GM23338 (cell line): ENCODE measurements around the gene EMP2. TPM values are rescaled to one million over a fixed set of nuclear protein-coding genes. Genes with fewer than 3 reads are reported as not detected.

Source experiments
- ATAC-seq: fragments of 200-7000 bp; cut with Tn5 transposase; 3 replicates; pipeline ENCODE4 v1.9.1; 2020
- DNase-seq: peaks from one replicate; pipeline ENCODE4 v3.0.0-alpha.2; 2015; ENCODE audit warnings: low spot score
- H2AFZ ChIP-seq: fragments of 200-600 bp; sonication (generic); 2 replicates; pipeline ENCODE4 v1.8.0; 2016; ENCODE audit warnings: antibody characterized with exemption, mild to moderate bottlenecking, moderate library complexity
- H3F3A ChIP-seq: fragments of 200-600 bp; sonication (generic); replicated peaks from 2 replicates; pipeline ENCODE4 v1.8.0; 2017; ENCODE audit warnings: antibody characterized with exemption, mixed run types, low read depth
- H3K27ac ChIP-seq: fragments of 200-600 bp; sonication (generic); 2 replicates; pipeline ENCODE4 v1.6.1; 2016; ENCODE audit warnings: low read depth
- H3K27me3 ChIP-seq: fragments of 200-600 bp; sonication (generic); 2 replicates; pipeline ENCODE4 v1.8.0; 2016; ENCODE audit warnings: mild to moderate bottlenecking, mixed run types, moderate library complexity; ENCODE audit not compliant: insufficient read depth
- H3K36me3 ChIP-seq: fragments of 200-600 bp; sonication (generic); 2 replicates; pipeline ENCODE4 v1.8.0; 2016; ENCODE audit warnings: mild to moderate bottlenecking; ENCODE audit not compliant: insufficient read depth
- H3K4me1 ChIP-seq: fragments of 200-600 bp; sonication (generic); 2 replicates; pipeline ENCODE4 v1.8.0; 2016; ENCODE audit warnings: mild to moderate bottlenecking, moderate library complexity; ENCODE audit not compliant: insufficient read depth
- H3K4me2 ChIP-seq: fragments of 200-600 bp; sonication (generic); 2 replicates; pipeline ENCODE4 v1.7.1; 2017; ENCODE audit warnings: mixed run types
- H3K4me3 ChIP-seq: fragments of 200-600 bp; sonication (generic); 2 replicates; pipeline ENCODE4 v1.6.1; 2016; ENCODE audit warnings: mixed run types
- H3K79me2 ChIP-seq: fragments of 200-600 bp; sonication (generic); replicated peaks from 2 replicates; pipeline ENCODE4 v1.8.0; 2017; ENCODE audit warnings: mild to moderate bottlenecking; ENCODE audit not compliant: insufficient read depth
- H3K9me2 ChIP-seq: fragments of 200-600 bp; sonication (generic); 2 replicates; pipeline ENCODE4 v1.8.0; 2017; ENCODE audit not compliant: insufficient read depth
- H4K20me1 ChIP-seq: fragments of 200-600 bp; sonication (generic); replicated peaks from 2 replicates; pipeline ENCODE4 v1.8.0; 2017; ENCODE audit warnings: mild to moderate bottlenecking; ENCODE audit not compliant: insufficient read depth
- H3K27ac Mint-ChIP-seq: 2 replicates; pipeline ENCODE4 v1.8.0; 2020; ENCODE audit warnings: inconsistent platforms, mild to moderate bottlenecking, moderate library complexity, mixed read lengths
- H3K27me3 Mint-ChIP-seq: 3 replicates; pipeline ENCODE4 v1.8.0; 2022; ENCODE audit warnings: low read depth, mild to moderate bottlenecking, moderate library complexity, mixed read lengths, inconsistent platforms; ENCODE audit not compliant: insufficient read depth, poor library complexity
- H3K36me3 Mint-ChIP-seq: 3 replicates; pipeline ENCODE4 v1.8.0; 2021; ENCODE audit warnings: low read depth, mild to moderate bottlenecking, inconsistent platforms, moderate library complexity, mixed read lengths
- H3K4me1 Mint-ChIP-seq: 3 replicates; pipeline ENCODE4 v1.8.0; 2020; ENCODE audit warnings: mild to moderate bottlenecking, inconsistent platforms, mixed read lengths
- H3K4me3 Mint-ChIP-seq: 3 replicates; pipeline ENCODE4 v1.8.0; 2021; ENCODE audit warnings: moderate library complexity, mild to moderate bottlenecking, inconsistent platforms, mixed read lengths
- H3K9me3 Mint-ChIP-seq: 3 replicates; pipeline ENCODE4 v1.8.0; 2020; ENCODE audit warnings: moderate library complexity, mild to moderate bottlenecking, inconsistent platforms, mixed read lengths
- CREB1 ChIP-seq: fragments of 250-450 bp; sonication (Bioruptor Pico); IDR thresholded peaks from 2 replicates; pipeline ENCODE4 v1.5.0; 2020; ENCODE audit warnings: low read depth, mild to moderate bottlenecking, moderate library complexity
- CTCF ChIP-seq, 2 experiments: fragments of 200-600 bp in 1 of 2; sonication (generic) in 1 of 2; conservative IDR thresholded peaks; 2 replicates each; pipeline versions ENCODE4 v1.5.1 to v1.6.1; 2016 to 2017; ENCODE audit warnings: antibody characterized with exemption in 2 of 2, low read depth in 2 of 2, mild to moderate bottlenecking in 2 of 2, moderate library complexity in 1 of 2
- EZH2 ChIP-seq: fragments of 200-600 bp; sonication (generic); IDR thresholded peaks from one replicate; pipeline ENCODE4 v1.8.0; 2017; ENCODE audit warnings: antibody characterized with exemption, mild to moderate bottlenecking, low read depth; ENCODE audit not compliant: unreplicated experiment
- EZH2phosphoT487 ChIP-seq: fragments of 200-600 bp; sonication (generic); IDR thresholded peaks from one replicate; pipeline ENCODE4 v1.8.1; 2018; ENCODE audit warnings: antibody characterized with exemption; ENCODE audit not compliant: unreplicated experiment
- JUNB ChIP-seq: IDR thresholded peaks from one replicate; pipeline ENCODE4 v1.6.1; 2016; ENCODE audit warnings: antibody characterized with exemption; ENCODE audit not compliant: unreplicated experiment
- NANOG ChIP-seq: IDR thresholded peaks from 2 replicates; pipeline ENCODE4 v1.6.1; 2016; ENCODE audit warnings: antibody characterized with exemption, borderline replicate concordance
- POLR2AphosphoS5 ChIP-seq: IDR thresholded peaks from 2 replicates; pipeline ENCODE4 v1.6.1; 2016; ENCODE audit warnings: antibody characterized with exemption, low read depth
- REST ChIP-seq: IDR thresholded peaks from one replicate; pipeline ENCODE4 v1.6.1; 2018; ENCODE audit warnings: antibody characterized with exemption; ENCODE audit not compliant: unreplicated experiment
- STAT1 ChIP-seq: IDR thresholded peaks from one replicate; pipeline ENCODE4 v1.6.1; 2016; ENCODE audit warnings: antibody characterized with exemption; ENCODE audit not compliant: unreplicated experiment
- ZNF114 ChIP-seq: fragments of 250-450 bp; sonication (Bioruptor Pico); IDR thresholded peaks from 2 replicates; pipeline ENCODE4 v1.5.0; 2020; ENCODE audit warnings: mild to moderate bottlenecking, moderate library complexity
- ZNF331 ChIP-seq: fragments of 250-450 bp; sonication (Bioruptor Pico); IDR thresholded peaks from 2 replicates; pipeline ENCODE4 v1.5.0; 2020; ENCODE audit warnings: low read depth, mild to moderate bottlenecking, moderate library complexity
- ZNF462 ChIP-seq: fragments of 250-450 bp; sonication (Bioruptor Pico); IDR thresholded peaks from 2 replicates; pipeline ENCODE4 v1.5.0; 2020; ENCODE audit warnings: mild to moderate bottlenecking, moderate library complexity
- polyA plus RNA-seq: library from polyadenylated mRNA; unstranded; fragments of >200 nt; fragmentation: Nextera tagmentation; extraction: Ambion mirVana; gene quantifications from 2 replicates; pipeline ENCODE4 v1.2.1, GENCODE V29; 2016
- total RNA-seq: library from RNA; depleted of rRNA; stranded (reverse); fragments of >200 nt; shearing (Covaris generic); gene quantifications from 2 replicates; pipeline ENCODE4 v1.2.3, GENCODE V29; 2014
- TF ChIP-seq, protein P1 (sequence below): IDR thresholded peaks from 2 replicates; pipeline ENCODE4 v1.6.1; 2016; ENCODE audit warnings: antibody characterized with exemption

EMP2 gene
- total and polyA plus RNA-seq, 2 experiments from 2014 or later = 7.3 to 40.1 TPM

DNA sequence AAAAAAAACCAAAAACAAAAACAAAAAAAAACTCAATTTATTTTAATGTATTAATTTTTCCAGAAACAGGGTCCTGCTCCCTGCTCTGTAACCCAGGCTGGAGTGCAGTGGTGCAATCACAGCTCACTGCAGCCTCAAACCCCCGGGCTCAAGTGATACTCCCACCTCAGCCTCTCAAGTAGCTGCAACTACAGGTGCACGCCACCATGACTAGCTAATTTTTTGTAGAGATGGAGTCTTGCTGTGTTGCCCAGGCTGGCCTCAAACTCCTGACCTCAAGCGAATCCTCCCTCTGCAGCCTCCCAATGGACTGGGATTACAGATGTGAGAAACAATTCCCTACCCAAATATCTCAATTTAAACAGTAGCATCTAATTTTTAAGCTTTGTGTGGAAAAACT lies 25.2 kb upstream of the EMP2 start:
- H4K20me1 ChIP-seq = no peaks in the 10 kb centered on the region

More for the DNA sequence above, 25.2 kb upstream of the EMP2 start:
- H3K4me3 ChIP-seq = no peak overlapping the region
- DNase-seq (no peak), ATAC-seq (no peak)
- no peaks in the 10 kb centered on the region for H3K79me2 ChIP-seq
- no peaks in the 10 kb centered on the region for H3K9me2 ChIP-seq
- TF ChIP-seq ZNF331 = no peak
- no peak for TF ChIP-seq POLR2AphosphoS5
- no peak for TF ChIP-seq STAT1
- no peak for TF ChIP-seq NANOG
- TF ChIP-seq, protein P1, sequence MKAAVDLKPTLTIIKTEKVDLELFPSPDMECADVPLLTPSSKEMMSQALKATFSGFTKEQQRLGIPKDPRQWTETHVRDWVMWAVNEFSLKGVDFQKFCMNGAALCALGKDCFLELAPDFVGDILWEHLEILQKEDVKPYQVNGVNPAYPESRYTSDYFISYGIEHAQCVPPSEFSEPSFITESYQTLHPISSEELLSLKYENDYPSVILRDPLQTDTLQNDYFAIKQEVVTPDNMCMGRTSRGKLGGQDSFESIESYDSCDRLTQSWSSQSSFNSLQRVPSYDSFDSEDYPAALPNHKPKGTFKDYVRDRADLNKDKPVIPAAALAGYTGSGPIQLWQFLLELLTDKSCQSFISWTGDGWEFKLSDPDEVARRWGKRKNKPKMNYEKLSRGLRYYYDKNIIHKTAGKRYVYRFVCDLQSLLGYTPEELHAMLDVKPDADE = no peak
- TF ChIP-seq CREB1 (CRISPR knock-in tag) = no peak
- TF ChIP-seq JUNB = no peak
- no peak for TF ChIP-seq CTCF (conservative IDR thresholded peaks at IDR 0.05; ENCODE audit: low read depth in 2 of 2)
- TF ChIP-seq ZNF114 (CRISPR knock-in tag) = no peak
- no peak for TF ChIP-seq REST
- no peak for TF ChIP-seq ZNF462
- TF ChIP-seq EZH2phosphoT487 = no peak
- no peak for TF ChIP-seq EZH2
- H3K4me3 Mint-ChIP-seq = no peak overlapping the region
- H3K4me1 Mint-ChIP-seq = peaks cover 10% of the 10 kb centered on the region
- H3K27ac ChIP-seq = no peak overlapping the region
- H3F3A ChIP-seq = no peaks in the 10 kb centered on the region
- H3K36me3 Mint-ChIP-seq = no peaks in the 10 kb centered on the region
- H3K27ac Mint-ChIP-seq = no peak overlapping the region
- H3K27me3 Mint-ChIP-seq = no peaks in the 10 kb centered on the region
- no peak overlapping the region for H3K4me2 ChIP-seq
- no peaks in the 10 kb centered on the region for H3K36me3 ChIP-seq
- no peaks in the 10 kb centered on the region; the same call in 2 of the 3 replicates for H3K9me3 Mint-ChIP-seq
- no peak overlapping the region for H2AFZ ChIP-seq
- H3K27me3 ChIP-seq = no peaks in the 10 kb centered on the region
- no peaks in the 10 kb centered on the region for H3K4me1 ChIP-seq
